SK-N-MC (cell line): Measurements from ENCODE around the gene UBE2F.

ENCODE experiments used
- EZH2 ChIP-seq: fragments of 200-600 bp; sonication (generic); IDR thresholded peaks from one replicate; pipeline ENCODE4 v1.6.1; 2017; ENCODE audit warnings: antibody characterized with exemption
- FOXP2 ChIP-seq: optimal IDR thresholded peaks from 2 replicates; pipeline ENCODE3; 2011; ENCODE audit warnings: mild to moderate bottlenecking, moderate library complexity; ENCODE audit not compliant: insufficient read depth; ENCODE audit errors: extremely low read length, control extremely low read depth

- TF ChIP-seq EZH2 (no peak), FOXP2 (no peak)
These were observed 54.5 kb downstream of the UBE2F start for GRCh38 chr2:238021327-238021726.
